GM18526 (cell line): ENCODE data around the gene HOXA9.

Experiments used
- POLR2A ChIP-seq: IDR thresholded peaks from 3 replicates; pipeline ENCODE4 v1.6.1; 2011; ENCODE audit not compliant: insufficient read length; ENCODE audit errors: extremely low read depth

HOXA9 gene

DNA sequence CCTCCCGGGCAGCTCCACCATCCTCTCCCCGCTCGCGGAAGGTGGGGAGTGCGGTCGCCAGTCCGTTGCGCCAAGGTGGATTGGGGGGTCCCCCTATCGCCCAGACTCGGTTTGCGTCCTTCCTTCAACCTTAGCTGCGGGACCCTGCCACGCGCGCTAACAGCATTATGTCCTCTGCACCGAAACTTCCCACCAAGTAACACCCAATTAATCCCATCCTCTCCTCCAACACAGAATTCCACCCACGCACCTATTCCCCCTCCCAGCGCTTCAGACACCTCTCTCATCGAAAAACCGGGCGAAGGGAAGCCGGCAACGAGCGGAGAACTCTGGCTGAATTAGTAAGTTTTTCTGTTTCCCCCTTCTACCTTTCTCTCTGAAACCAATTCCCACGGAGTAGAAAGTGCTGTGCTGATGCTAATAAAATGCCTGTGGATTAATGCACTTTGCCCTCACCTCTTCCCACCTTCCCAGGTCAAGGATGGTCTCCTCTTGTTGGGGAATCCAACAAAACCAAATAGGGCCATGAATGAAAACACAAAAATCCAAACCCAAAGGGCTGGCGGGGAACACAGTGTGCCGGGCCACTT is 13.9 kb downstream of the HOXA9 start:
- TF ChIP-seq POLR2A: no peak

DNA sequence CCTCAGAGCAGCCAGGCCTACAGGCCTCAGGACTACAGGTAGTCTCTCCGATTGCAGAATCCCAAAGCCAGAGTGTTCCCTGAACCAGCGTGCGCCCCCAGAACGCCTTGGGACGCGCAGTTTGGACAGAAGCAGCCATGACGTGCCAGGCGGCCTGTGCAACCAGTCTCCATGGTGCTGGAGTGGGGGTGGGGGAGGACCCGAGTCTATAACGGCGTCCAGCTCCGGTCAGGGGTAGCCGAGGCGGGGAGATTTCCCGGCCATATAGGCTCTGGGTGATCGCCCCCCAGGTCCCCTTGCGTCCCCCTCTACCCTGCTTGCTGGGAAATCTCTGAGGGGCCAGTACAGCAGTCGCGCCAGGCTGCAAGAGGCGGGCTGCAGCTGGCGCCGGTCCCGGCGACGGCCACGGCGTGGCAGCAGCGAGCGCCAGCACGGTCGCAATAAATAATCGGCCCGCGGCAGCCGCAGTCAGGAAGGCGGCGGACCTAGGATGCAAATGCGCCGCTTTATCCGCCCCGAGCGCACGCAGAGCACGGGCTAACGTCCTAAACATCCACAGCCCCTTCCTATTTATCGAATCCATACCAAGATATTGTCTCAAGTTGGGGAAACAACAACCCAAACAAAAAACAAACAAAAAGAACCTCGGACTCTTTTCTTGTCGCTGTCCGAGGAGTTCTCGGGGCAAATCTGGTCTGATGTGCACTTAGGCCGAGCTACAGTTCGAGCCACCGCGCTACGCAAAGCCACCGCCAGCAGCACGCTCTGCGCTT is 14.6 kb downstream of the HOXA9 start:
- TF ChIP-seq POLR2A: no peak

DNA sequence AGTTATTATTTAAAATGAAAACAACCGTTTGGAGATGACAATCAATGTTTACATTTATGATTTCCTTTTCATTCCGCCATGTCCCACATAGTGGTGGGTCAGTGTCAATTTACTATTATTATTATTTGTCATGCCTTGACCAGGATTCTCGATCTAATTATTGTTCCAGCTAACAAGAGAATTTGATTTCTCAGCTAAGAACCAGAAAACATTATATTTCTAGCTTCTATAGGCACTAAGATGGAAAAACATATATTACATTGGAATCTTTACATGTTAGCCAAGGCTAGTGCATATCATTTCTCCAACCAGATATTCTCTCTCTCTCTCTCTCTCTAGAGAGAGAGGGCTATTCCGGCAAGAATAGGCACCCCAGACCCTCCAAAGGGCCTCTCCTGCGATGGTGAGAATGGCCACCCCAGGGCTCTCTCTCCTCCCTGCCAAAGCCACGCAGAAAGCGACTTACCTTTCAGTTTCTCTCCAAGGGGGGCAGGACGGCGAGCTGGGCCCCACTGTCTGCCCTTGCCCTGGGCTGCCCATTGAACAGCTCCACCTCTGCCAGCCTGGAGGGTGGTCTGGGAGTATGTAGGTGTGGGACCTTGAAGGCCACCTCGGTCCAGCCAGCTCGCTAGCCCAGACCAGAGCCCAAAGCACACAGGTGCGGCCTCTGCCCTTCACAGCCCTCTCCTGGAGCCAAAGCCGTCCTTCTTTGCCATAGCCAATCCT is 15.3 kb downstream of the HOXA9 start:
- TF ChIP-seq POLR2A: no peak

DNA sequence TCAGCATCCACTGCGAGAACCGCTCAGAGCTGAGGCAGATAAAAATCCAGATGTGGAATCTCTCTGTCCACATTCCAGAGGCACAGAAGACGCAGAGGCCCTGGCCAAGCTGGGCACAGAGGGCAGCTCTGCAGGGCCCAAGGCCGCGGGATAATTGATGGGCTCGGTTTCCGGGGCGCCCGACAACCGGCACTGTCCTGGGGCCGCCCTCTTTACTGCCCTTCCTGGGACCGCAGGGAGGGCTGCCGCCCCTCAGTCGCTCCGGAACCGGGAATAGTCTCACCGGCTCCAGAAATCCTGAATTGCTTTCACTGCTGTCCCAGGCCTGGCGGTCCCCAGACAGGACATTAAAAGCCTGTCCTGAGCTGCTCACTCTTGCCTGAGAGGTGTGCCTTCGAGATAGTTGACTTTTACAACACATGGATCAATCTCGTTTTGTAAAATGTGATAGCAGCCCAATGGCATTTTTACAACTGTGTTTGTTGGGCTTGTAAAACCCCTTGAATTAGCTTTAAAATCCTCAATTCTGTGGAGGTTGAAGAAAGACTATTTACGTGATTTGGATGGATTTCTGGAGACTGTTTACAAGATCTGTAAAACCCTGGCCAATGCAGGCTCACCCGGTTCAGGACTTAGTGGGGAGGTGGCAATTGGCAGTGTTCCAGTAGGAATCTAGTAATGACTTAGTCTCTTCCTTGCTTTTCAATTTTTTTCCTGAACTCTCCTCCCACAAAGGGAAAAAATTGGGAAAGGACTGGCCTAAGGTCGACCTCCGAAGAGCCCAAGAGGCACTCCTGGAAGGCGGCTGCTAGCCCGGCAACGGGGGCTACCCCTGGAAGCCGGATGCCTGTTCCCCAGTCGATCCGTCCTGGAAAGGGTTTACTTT is 16.3 kb downstream of the HOXA9 start:
- no peak for TF ChIP-seq POLR2A

DNA sequence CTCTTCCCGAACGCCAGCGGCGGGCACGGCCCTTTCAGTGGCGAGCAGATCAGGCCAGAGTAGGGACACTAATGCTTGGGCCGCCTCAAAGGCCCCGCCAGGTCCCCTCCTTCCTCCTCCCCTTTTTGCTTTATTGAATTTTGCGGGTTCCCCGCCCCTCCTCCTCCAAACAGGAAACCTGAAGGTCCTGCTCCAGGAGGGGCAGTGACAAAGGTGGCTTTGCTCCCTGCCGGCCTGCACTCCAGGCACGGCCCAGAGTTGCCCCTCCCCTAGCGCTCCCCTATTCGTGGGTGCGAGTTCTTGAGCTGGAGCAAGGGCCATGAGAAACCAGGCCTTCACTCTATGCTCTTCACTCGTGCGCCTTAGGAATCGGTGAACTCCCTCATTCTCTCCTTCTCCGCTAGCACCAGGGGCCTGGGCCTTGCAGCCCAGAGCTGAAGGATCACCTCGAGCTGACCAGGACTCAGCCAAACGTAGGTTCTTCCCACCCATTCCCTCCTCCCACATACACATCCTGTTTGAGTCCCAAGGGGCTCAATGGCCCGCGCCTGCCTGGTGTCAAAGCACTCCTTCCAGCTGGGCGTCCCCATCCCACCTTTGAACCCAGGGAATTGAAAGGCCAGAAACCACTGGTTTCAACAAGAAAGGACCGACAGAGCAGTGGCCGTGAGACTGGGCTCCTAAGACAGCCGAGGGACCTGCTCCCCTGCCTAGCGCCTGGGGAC is 17.1 kb downstream of the HOXA9 start:
- TF ChIP-seq POLR2A: no peak

DNA sequence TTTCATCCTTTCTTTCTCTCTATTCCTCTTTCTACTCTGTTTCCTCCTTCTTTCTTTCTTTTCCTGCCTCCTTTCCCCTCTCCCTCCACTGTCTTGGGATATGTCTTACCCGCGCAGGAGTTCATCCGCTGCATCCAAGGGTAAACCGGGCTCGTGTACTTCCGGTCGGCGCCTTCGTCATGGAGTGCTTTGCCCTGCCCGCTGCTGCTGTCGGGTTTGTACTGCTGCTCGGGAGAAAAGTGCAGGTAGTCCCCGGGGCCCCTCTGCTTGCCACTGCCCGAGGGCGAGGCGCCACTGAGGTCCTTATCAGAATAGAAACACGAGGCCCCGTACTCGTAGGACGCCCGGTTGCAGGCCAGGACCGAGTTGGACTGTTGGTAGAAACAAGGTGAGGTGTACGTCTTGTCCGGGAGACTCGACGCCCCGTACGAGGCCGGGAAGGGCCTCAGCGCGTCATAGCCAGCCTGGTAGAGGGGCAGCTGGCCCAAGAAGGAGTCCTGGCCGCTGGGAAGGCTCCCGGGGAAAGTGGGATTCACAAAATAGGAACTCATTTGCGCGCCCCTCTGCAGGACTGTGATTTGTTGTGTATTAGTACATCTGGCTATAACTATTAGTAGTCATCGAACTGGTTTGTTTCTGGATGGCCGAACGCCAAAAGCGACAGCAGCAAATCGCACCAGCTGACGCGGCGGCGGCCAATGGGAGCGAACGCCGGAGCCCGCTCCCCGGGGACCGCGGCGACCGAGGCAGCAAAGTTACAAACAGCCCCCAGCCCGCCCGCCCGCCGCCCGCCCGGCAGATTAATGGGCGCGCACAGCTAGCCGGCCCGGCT is 17.9 kb downstream of the HOXA9 start, which contains the start of gene HOXA6:
Gene HOXA6, minus strand, starts transcription at position 576 of the 832 bp plus-strand sequence. Its CDS starts 25 bp downstream, at position 551.
- no peak for TF ChIP-seq POLR2A

DNA sequence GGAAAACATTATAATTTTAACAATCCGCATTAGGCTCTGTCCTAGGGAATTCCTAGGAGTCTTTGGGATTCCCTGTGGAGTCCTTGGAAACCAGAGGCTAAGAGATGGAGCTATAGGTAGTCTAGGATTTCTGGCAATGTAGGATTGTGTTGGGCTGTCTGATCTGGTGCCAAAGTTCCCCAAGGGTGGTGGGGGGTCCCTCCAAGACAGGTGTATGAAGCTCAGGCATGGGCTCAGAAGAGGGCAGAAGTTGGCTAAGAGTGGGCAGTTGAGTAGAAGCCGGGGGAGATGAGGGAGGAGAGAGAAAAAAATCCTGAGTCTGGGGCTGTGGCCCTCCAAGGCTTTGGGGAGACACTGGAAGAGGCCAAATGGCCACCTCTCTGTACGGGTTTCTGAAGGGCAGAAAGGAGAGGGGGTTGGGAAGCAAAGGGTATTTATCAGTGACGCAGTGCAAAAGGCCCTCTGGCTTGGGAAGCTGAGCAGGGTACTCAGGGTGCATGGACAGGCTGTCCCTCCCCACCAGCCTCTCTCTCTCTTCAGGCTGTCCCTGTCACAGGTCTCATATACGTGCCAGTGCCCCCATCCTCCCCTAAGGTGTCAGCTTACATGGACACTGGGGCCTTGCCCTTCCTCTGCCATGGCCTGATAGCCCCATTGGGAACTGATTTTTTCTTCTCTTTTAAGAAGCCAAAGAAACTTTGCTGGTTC is 18.7 kb downstream of the HOXA9 start:
- TF ChIP-seq POLR2A: no peak

DNA sequence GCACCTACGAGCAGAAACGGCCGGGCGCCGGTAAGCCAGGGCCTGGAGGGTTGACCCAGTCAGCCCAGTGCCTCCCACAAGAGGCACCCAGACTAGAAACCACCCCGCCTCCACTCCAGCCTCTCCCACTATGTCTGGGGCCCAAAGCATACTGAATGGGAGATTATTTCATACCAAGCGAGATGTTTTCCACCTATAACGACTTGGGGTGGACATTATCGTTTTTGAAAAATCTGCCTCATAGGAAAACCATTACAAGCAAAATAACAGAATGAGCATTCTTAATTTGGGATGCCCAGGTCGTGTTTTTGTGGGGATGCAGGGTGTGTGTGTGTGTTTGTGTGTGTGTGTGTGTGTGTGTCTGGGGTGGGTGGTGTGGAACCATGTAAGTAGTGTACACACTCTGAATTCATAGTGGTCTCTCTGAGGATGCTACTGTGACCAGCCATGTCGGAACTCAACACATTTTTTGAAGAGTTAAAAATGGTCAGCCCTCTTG is 19.4 kb downstream of the HOXA9 start:
- TF ChIP-seq POLR2A: no peak

DNA sequence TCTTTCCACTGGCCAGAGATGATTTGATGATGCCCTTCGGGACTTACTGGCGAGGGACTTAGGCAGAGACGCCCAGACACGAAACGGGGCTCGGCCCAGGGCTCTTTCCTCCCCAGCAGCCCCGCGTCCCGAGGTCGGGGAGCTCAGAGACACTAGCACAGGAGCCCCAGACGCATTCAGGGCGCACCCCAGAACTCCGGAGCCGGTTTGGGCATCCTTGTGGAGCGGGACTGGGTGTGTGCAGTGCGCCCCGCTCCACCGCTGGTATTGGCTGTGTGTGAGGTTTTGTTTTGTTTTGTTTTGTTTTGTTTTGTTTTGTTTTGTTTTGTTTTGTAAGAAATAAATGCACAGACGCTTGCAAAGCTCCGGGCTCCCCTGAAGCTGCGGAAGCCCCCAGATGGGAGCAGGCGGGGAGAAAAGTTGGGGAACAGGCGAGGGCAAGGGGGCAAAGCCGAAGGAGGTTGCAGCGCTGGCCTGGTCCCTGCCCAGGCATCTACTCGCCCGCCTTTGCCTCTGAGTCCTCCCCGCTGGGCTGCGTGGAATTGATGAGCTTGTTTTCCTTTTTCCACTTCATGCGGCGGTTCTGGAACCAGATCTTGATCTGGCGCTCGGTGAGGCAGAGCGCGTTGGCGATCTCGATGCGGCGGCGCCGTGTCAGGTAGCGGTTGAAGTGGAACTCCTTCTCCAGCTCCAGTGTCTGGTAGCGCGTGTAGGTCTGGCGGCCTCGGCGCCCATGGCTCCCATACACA is 20.0 kb downstream of the HOXA9 start:
- TF ChIP-seq POLR2A: no peak

DNA sequence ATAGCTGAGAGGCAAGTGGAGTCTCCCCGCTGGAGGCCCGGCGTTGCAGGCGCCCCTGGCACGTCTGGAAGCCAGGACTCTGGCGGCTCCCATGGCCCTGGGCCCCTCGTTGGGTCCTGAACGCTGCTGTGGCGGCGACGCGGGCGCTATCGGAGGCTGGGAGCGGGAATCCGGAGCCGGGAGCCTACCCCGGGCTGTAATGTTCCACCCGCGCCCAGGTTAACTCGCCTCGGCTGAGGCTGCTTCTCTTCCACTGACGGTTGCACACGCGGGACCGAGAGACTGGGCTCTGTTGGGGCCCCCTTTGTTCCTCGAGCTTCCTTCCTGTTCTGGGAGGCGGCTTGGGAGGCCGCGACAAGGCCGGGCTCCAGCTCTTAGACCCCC is 20.6 kb downstream of the HOXA9 start:
- TF ChIP-seq POLR2A: no peak

DNA sequence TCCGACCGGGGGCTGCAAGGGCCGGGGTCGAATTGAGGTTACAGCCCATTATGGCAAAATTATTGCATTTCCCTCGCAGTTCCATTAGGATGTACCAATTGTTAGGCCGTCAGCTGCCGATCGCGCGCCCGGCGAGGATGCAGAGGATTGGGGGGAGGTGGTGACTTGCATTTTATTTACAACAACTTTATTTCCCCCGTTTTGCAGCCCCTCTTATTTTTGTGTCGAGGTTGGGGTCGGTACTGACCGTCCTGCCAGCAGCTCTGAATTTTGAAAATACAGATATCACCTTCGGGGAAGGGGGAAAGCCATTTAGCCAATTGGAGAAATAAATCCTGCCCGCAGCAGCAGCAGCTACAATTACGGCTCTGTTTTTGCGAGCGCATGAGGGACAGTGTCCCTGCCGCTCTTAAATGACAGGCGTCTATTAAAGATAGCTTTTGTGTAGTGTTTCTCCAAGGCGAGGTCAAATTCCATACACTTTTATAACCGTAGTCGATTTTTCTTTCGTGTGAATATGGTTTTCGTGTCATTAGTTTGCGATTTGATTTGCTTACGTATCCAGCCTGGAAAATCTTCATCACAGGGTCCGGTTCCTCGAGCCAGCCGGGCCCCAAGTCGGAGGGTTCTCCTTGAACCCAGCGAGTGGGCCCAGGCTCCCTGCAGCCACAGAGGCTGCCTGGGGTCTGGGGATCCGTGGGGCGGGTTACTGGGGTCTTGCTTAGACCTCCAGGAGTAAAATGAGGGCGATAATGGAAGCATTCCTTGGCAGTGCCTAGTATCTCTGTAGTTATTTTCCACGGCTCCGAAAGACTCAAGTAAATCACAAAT is 21.2 kb downstream of the HOXA9 start:
- TF ChIP-seq POLR2A: no peak
